OCI-LY3 (cell line): ENCODE data around the gene NAA60.

Source experiments
- H2AFZ ChIP-seq: fragments of 200-600, 300-600 bp; shearing (Covaris generic); 2 replicates; pipeline ENCODE4 v1.6.0; 2014; ENCODE audit warnings: antibody characterized with exemption, low read depth, low read length
- H3K27ac ChIP-seq: fragments of 200-600, 300-600 bp; sonication (generic); 2 replicates; pipeline ENCODE4 v1.5.1; 2014; ENCODE audit warnings: mild to moderate bottlenecking, low read length, moderate library complexity, mixed read lengths
- H3K27me3 ChIP-seq: fragments of 200-600, 300-600 bp; sonication (generic); 2 replicates; pipeline ENCODE4 v1.6.1; 2014; ENCODE audit warnings: low read depth, low read length, mixed read lengths
- H3K36me3 ChIP-seq: fragments of 200-600, 300-600 bp; sonication (generic); replicated peaks from 2 replicates; pipeline ENCODE3; 2014; ENCODE audit warnings: low read depth, low read length, mixed read lengths
- H3K4me1 ChIP-seq: fragments of 300-600, 200-600 bp; sonication (generic); 2 replicates; pipeline ENCODE4 v1.6.1; 2014; ENCODE audit warnings: low read length, mixed read lengths
- H3K4me2 ChIP-seq: fragments of 200-600, 300-600 bp; sonication (generic); 2 replicates; pipeline ENCODE4 v1.6.1; 2014; ENCODE audit warnings: low read length, mixed read lengths
- H3K4me3 ChIP-seq: fragments of 300-600, 200-600 bp; sonication (generic); 2 replicates; pipeline ENCODE4 v1.5.1; 2014; ENCODE audit warnings: antibody characterized with exemption, mild to moderate bottlenecking, low read length, moderate library complexity
- H3K79me2 ChIP-seq: fragments of 300-600, 200-600 bp; shearing (Covaris generic); 2 replicates; pipeline ENCODE4 v1.6.1; 2014; ENCODE audit warnings: mild to moderate bottlenecking, low read length, mixed read lengths
- H3K9ac ChIP-seq: fragments of 300-600, 200-600 bp; shearing (Covaris generic); 2 replicates; pipeline ENCODE4 v1.6.0; 2014; ENCODE audit warnings: mild to moderate bottlenecking, low read length, moderate library complexity
- H3K9me3 ChIP-seq: fragments of 200-600, 300-600 bp; shearing (Covaris generic); 2 replicates; pipeline ENCODE4 v1.6.1; 2014; ENCODE audit warnings: low read length, mixed read lengths; ENCODE audit not compliant: insufficient read depth
- H4K20me1 ChIP-seq: fragments of 200-600, 300-600 bp; sonication (generic); 2 replicates; pipeline ENCODE4 v1.6.1; 2016; ENCODE audit warnings: low read length, mixed read lengths; ENCODE audit not compliant: insufficient read depth
- CTCF ChIP-seq: fragments of 200-600, 300-600 bp; sonication (generic); IDR thresholded peaks from 2 replicates; pipeline ENCODE4 v1.5.1; 2014; ENCODE audit warnings: antibody characterized with exemption, low read length, low read depth
- EZH2phosphoT487 ChIP-seq: fragments of 200-600 bp; shearing (Covaris generic); IDR thresholded peaks from 2 replicates; pipeline ENCODE4 v1.6.1; 2018; ENCODE audit warnings: antibody characterized with exemption, mixed run types, low read depth

Gene NAA60

GRCh38 chr16:3528406-3528805, 84.9 kb downstream of the NAA60 start:
- no peaks in the 10 kb centered on the region for H4K20me1 ChIP-seq
- H3K79me2 ChIP-seq, result no peaks in the 10 kb centered on the region
- no peaks in the 10 kb centered on the region for H3K9me3 ChIP-seq
- H3K36me3 ChIP-seq, result peaks cover 8% of the 10 kb centered on the region
- no peak overlapping the region for H3K27ac ChIP-seq
- no peak overlapping the region for H3K4me3 ChIP-seq
- no peak overlapping the region for H2AFZ ChIP-seq
- no peaks in the 10 kb centered on the region for H3K27me3 ChIP-seq
- H3K4me2 ChIP-seq, result no peak overlapping the region
- no peak overlapping the region for H3K9ac ChIP-seq
- TF ChIP-seq CTCF (no peak), EZH2phosphoT487 (no peak)
- no peaks in the 10 kb centered on the region for H3K4me1 ChIP-seq

- Histone ChIP-seq H3K9me3 (no peaks in the 10 kb centered on the region), H3K27me3 (no peaks in the 10 kb centered on the region), H3K27ac (no peak overlapping the region), H3K36me3 (peaks cover 8% of the 10 kb centered on the region), H3K9ac (no peak overlapping the region), H3K79me2 (no peaks in the 10 kb centered on the region), H3K4me1 (no peaks in the 10 kb centered on the region), H3K4me2 (no peak overlapping the region), H2AFZ (no peak overlapping the region), H3K4me3 (no peak overlapping the region), H4K20me1 (no peaks in the 10 kb centered on the region)
- TF ChIP-seq EZH2phosphoT487 (no peak), CTCF (no peak)
These were observed 85.7 kb downstream of the NAA60 start for GRCh38 chr16:3529175-3529574.

GRCh38 chr16:3530371-3530914, 87.0 kb downstream of the NAA60 start:
- Histone ChIP-seq H3K9me3 (no peaks in the 10 kb centered on the region), H3K4me2 (no peak overlapping the region), H3K27me3 (no peaks in the 10 kb centered on the region), H4K20me1 (no peaks in the 10 kb centered on the region), H3K79me2 (no peaks in the 10 kb centered on the region), H3K4me3 (no peak overlapping the region), H3K9ac (no peak overlapping the region), H3K4me1 (no peaks in the 10 kb centered on the region), H2AFZ (no peak overlapping the region), H3K36me3 (peaks cover 8% of the 10 kb centered on the region), H3K27ac (no peak overlapping the region)
- TF ChIP-seq EZH2phosphoT487, result no peak
- no peak for TF ChIP-seq CTCF

- Histone ChIP-seq H3K9ac (no peak overlapping the region), H3K36me3 (peaks cover 11% of the 10 kb centered on the region), H3K79me2 (no peaks in the 10 kb centered on the region), H3K9me3 (no peaks in the 10 kb centered on the region), H2AFZ (no peak overlapping the region), H3K27me3 (no peaks in the 10 kb centered on the region), H3K4me3 (no peak overlapping the region), H3K4me1 (no peaks in the 10 kb centered on the region), H4K20me1 (no peaks in the 10 kb centered on the region), H3K4me2 (no peak overlapping the region), H3K27ac (no peak overlapping the region)
- TF ChIP-seq CTCF (no peak), EZH2phosphoT487 (no peak)
These were observed 89.3 kb downstream of the NAA60 start for GRCh38 chr16:3532741-3533140.
